ENCODE data around the gene KIF7.

The KIF7 gene

DNA sequence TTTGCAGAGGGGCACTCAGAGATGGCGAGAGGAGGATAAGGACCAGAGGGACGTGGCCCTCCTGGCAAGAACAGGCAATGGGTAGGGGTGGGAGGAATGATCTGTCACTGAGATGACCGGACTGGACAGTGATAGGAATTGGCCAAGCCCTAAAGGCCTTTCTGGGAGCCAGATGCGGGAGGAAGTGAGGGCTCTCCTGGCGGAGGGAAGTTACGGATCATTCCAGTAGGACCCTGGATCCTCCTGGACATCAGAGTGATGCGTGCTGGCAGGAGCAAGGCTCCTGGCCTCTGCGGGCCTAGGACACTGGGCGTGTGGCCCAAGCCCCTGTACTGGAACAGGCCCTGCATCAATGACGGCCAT is 23.4 kb downstream of the KIF7 start:
- no peak for DNase-seq (ENCODE audit: extremely low read depth, low read depth)
- TF ChIP-seq, protein P1, sequence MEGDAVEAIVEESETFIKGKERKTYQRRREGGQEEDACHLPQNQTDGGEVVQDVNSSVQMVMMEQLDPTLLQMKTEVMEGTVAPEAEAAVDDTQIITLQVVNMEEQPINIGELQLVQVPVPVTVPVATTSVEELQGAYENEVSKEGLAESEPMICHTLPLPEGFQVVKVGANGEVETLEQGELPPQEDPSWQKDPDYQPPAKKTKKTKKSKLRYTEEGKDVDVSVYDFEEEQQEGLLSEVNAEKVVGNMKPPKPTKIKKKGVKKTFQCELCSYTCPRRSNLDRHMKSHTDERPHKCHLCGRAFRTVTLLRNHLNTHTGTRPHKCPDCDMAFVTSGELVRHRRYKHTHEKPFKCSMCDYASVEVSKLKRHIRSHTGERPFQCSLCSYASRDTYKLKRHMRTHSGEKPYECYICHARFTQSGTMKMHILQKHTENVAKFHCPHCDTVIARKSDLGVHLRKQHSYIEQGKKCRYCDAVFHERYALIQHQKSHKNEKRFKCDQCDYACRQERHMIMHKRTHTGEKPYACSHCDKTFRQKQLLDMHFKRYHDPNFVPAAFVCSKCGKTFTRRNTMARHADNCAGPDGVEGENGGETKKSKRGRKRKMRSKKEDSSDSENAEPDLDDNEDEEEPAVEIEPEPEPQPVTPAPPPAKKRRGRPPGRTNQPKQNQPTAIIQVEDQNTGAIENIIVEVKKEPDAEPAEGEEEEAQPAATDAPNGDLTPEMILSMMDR (IDR thresholded peaks at IDR 0.05; ENCODE audit: low read depth, low read length): no peak

DNA sequence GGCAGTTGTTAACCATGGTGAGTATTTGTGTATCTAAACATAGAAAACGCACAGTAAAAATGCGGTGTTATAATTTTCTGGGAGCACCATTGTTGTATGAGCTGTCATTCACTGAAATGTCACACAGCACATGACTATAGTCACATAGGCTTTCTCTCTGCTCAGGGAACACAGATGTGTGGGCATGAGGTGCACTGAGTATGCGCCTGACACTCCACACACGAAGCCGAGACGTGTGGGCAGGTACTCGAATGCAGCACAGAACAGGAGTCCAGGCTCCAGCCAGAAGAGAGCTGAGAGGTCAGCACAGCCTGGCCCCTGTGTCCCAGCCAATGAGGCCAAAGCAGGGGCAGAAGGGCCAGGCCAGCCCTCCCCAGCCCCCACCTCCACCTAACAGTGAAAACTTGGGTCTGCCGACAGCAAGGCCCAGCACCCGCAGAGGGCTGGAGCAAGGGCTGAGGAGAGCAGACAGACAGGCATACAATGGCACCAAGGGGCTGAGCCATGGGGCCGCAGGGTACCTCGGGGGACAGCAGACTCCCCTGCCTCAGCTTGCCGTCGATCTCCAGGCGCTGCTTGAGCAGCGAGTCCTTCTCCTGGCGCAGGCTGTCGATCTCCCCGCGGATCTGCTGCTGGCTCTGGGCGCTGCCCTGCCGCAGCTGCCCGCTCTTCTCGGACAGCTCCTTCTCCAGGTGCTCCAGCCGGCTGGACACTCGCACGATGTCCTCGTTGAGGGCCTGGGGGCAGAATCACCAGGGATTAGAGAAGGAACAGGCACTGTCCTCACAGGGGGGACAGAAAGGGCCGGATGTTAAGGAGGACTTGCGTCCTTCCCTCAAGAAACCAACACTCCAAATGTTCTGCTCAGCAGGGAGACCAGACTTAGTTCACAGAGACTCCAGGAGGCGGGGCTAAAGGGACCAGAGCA is 24.0 kb downstream of the KIF7 start:
- TF ChIP-seq, protein P1 (IDR thresholded peaks at IDR 0.05; ENCODE audit: low read depth, low read length): no peak
- no peak for DNase-seq (ENCODE audit: extremely low read depth, low read depth)

DNA sequence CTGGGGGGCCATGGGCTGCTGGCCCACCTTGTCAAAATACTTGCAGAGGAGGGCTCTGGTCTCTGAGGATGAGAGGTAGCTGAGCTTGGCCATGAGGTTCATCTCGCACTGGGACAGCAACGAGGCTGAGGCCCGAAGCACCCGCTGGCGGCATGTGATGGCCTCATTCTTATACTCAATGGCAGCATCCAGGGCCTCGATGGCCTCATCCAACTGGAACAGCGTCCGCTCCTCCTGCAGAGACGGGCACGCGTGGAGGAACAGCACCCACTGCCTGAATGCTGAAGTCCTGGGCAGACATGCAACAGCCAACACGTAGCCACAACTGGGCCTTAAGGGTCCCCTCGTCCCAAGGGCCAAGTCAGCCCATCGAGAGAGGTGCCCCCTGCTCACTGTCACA is 25.0 kb downstream of the KIF7 start:
- TF ChIP-seq, protein P1 (IDR thresholded peaks at IDR 0.05; ENCODE audit: low read depth, low read length): no peak
- DNase-seq (ENCODE audit: extremely low read depth, low read depth): no peak

DNA sequence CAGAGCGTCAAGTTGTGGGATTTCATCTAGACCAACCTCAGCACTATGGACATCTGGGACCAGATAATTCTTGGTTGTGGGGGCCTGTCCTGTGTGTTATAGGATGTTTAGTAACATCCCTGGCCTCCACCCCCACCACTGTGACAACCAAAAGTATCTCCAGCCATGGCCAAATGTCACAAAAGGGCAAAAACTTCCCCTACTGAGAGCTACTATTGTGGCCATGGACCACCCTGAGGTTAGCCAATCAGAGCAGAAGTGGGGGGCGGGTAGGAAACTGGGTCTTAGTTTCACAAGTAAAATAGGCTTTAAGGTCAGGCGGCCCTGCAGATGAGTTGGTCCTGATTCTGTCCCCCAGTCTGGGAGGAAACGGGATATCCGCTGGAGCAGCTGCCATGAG is 25.4 kb downstream of the KIF7 start:
- DNase-seq (ENCODE audit: extremely low read depth, low read depth): no peak
- TF ChIP-seq, protein P1 (IDR thresholded peaks at IDR 0.05; ENCODE audit: low read depth, low read length): no peak

DNA sequence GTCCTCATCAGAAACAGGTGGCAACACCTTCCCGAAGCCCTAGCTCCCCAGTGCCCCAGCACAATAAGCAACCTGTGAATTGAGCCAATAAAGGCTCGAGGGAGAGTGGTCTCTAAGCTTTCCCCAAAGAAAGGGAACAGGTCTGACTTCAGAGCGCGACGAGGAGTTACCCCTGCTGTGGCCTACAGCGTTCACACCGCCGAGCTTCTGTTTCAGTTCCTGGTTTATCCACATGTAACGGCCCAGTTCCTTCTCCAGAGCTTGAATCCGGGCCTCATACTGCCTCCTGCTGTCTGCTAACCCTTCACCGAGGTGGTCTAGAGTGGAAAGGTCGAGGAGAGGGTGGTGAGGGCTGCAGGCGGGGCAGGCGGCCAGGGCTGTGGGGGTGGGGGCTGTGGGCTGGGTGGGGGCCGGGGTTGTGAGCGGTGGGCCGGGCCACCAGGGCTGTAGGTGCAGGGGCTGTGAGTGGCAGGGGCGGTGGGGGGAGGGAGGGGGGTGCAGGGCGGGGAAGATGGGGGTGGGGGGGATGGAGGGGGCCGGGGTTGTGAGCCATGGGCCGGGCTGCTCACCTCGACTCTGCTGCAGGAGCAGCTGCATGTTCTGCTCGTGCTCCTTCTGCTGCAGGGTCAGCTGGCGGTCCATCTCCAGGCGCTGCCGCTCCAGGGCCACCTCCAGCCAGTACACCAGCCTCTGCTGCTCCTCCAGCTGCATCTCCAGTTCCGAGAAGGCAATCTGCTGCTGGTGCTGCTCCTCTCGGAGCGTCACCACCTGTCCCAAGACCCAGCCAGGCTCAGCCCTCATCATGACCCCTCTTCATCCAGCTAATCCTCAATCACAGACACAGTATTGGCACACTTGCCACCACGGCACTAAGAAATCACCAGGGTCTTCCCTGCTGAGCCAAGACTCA is 26.2 kb downstream of the KIF7 start:
- TF ChIP-seq, protein P1 (IDR thresholded peaks at IDR 0.05; ENCODE audit: low read depth, low read length): no peak
- DNase-seq (ENCODE audit: extremely low read depth, low read depth): no peak

DNA sequence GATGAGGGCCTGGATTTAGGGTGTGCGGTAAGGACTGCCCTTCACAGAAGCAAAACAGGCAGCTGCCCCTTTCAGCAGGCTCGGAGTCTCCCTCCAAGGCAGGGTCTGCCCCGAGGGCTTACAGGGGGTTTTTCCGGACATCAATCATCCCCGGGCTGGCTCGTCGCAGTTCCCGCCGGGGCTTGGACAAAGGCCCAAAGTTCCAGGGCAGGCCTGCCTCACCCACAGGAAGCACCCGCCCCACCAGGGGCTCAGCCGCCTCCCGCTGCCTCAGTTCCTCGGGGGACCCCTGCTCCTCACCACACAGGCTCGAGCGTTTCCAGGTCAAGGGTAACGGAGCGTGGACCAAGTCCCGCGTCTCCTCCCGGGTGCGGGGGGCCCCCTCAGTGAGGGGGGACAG is 27.0 kb downstream of the KIF7 start:
- TF ChIP-seq, protein P1 (IDR thresholded peaks at IDR 0.05; ENCODE audit: low read depth, low read length): no peak
- no peak for DNase-seq (ENCODE audit: extremely low read depth, low read depth)
